Tibial nerve (tissue), 4 donors: Measurements from ENCODE around the gene RRP36. TPM values are rescaled to one million over a fixed set of nuclear protein-coding genes. Genes with fewer than 3 reads are reported as not detected.

Experiments
- DNase-seq, 2 donors: peaks; one replicate each; pipeline ENCODE4 v3.0.0-alpha.2; 2019; ENCODE audit warnings: low spot score in 2 of 2
- H3K27ac ChIP-seq, 4 donors: fragments of 200-600 bp; sonication (generic) in 3 of 4; one replicate each; pipeline ENCODE4 v1.5.1; 2017 to 2019; ENCODE audit warnings: mild to moderate bottlenecking in 1 of 4
- H3K27me3 ChIP-seq, 2 donors: fragments of 200-600 bp; sonication (generic) in 1 of 2; one replicate each; pipeline versions ENCODE4 v1.5.1 to v1.6.0; 2017 to 2019
- H3K36me3 ChIP-seq, 3 donors: fragments of 200-600 bp; sonication (generic); one replicate each; pipeline ENCODE4 v1.5.1; 2018 to 2019
- H3K4me1 ChIP-seq, 4 donors: fragments of 200-600 bp; sonication (generic) in 3 of 4; one replicate each; pipeline ENCODE4 v1.5.1; 2017 to 2019
- H3K4me3 ChIP-seq, 4 donors: fragments of 200-600 bp; sonication (generic) in 3 of 4; one replicate each; pipeline ENCODE4 v1.5.1; 2017 to 2019; ENCODE audit warnings: mild to moderate bottlenecking in 1 of 4, moderate library complexity in 1 of 4
- H3K9me3 ChIP-seq, 4 donors: fragments of 200-600 bp; sonication (generic) in 3 of 4; one replicate each; pipeline ENCODE4 v1.5.1; 2017 to 2019
- CTCF ChIP-seq, 5 experiments: fragments of 200-600 bp in 3 of 5; fragments of 450-650 bp in 2 of 5; sonication (generic) in 3 of 5; IDR thresholded peaks; one replicate each; pipeline ENCODE4 v1.5.1; 2016 to 2019; ENCODE audit warnings: antibody characterized with exemption in 5 of 5, mild to moderate bottlenecking in 3 of 5, moderate library complexity in 2 of 5
- EP300 ChIP-seq, 2 donors: sonication (generic); formaldehyde crosslinking; IDR thresholded peaks; one replicate each; pipeline ENCODE4 v1.6.1; 2017; ENCODE audit warnings: antibody characterized with exemption in 2 of 2, mild to moderate bottlenecking in 1 of 2
- POLR2A ChIP-seq, 2 donors: fragments of 450-650 bp; IDR thresholded peaks; one replicate each; pipeline ENCODE4 v1.6.1; 2017; ENCODE audit warnings: antibody characterized with exemption in 2 of 2, mild to moderate bottlenecking in 2 of 2, moderate library complexity in 2 of 2
- WGBS, 2 donors: methylation state at CpG; one replicate each; pipeline ENCODE4 v1.1.5; 2018; 5-methylcytosine and 5-hydroxymethylcytosine counted together
- total RNA-seq, 4 donors: library from RNA; depleted of rRNA; stranded (reverse); fragments of >200 nt; gene quantifications; one replicate each; pipeline ENCODE4 v1.1.0, GENCODE V29; 2016

RRP36 gene
- total RNA-seq, 4 donors from 2014 or later = 39.1 to 96.3 (median 52.8) TPM

GRCh38 chr6:43016943-43017334 is 4.5 kb upstream of the RRP36 start:
- no peak for DNase-seq
- 81 to 93% methylated on average over 5 to 12 of the region's 12 CpGs for WGBS, 2 donors
- Histone ChIP-seq H3K4me1 (peaks cover 5 to 65% (median 26%) of the 10 kb centered on the region in 4 donors), H3K9me3 (no peaks in the 10 kb centered on the region), H3K27me3 (no peaks in the 10 kb centered on the region), H3K36me3 (peaks cover 0 to 48% (median 3%) of the 10 kb centered on the region in 3 donors), H3K27ac (no peak overlapping the region), H3K4me3 (no peak overlapping the region)
- TF ChIP-seq POLR2A (IDR thresholded peaks at IDR 0.05) (no peak), CTCF (IDR thresholded peaks at IDR 0.05) (no peak), EP300 (IDR thresholded peaks at IDR 0.05) (no peak)

GRCh38 chr6:43019152-43019551 is 2.3 kb upstream of the RRP36 start:
- H3K4me1 ChIP-seq = peaks cover 5 to 71% (median 31%) of the 10 kb centered on the region in 4 donors
- no peak overlapping the region for H3K27ac ChIP-seq
- H3K9me3 ChIP-seq = no peaks in the 10 kb centered on the region
- WGBS, 2 donors = 93 to 97% methylated on average over 2 of the region's 2 CpGs
- H3K4me3 ChIP-seq = no peak overlapping the region
- H3K36me3 ChIP-seq = peaks cover 0 to 41% (median 3%) of the 10 kb centered on the region in 3 donors
- no peak for DNase-seq
- TF ChIP-seq CTCF (IDR thresholded peaks at IDR 0.05) = no peak
- TF ChIP-seq EP300 (IDR thresholded peaks at IDR 0.05) = no peak
- no peak for TF ChIP-seq POLR2A (IDR thresholded peaks at IDR 0.05)
- no peaks in the 10 kb centered on the region for H3K27me3 ChIP-seq

- peaks cover 2 to 66% (median 26%) of the 10 kb centered on the region in 4 donors for H3K4me1 ChIP-seq
- no peak overlapping the region for H3K4me3 ChIP-seq
- H3K27me3 ChIP-seq = no peaks in the 10 kb centered on the region
- no peak for DNase-seq
- no peaks in the 10 kb centered on the region for H3K9me3 ChIP-seq
- peak overlapping the region in 1 of 4 donors; percentile 92 for H3K27ac ChIP-seq
- 89 to 94% methylated on average over 3 of the region's 3 CpGs for WGBS, 2 donors
- peaks cover 3 to 47% (median 8%) of the 10 kb centered on the region in 3 donors for H3K36me3 ChIP-seq
- no peak for TF ChIP-seq CTCF (IDR thresholded peaks at IDR 0.05)
- TF ChIP-seq EP300 (IDR thresholded peaks at IDR 0.05) = no peak
- TF ChIP-seq POLR2A (IDR thresholded peaks at IDR 0.05) = no peak
Observed at GRCh38 chr6:43020052-43020705, 1.2 kb upstream of the RRP36 start.

- no peaks in the 10 kb centered on the region for H3K9me3 ChIP-seq
- 47 to 58% methylated on average over 5 of the region's 5 CpGs for WGBS, 2 donors
- TF ChIP-seq EP300 (IDR thresholded peaks at IDR 0.05) (no peak), POLR2A (IDR thresholded peaks at IDR 0.05) (no peak), CTCF (IDR thresholded peaks at IDR 0.05) (no peak)
- H3K27me3 ChIP-seq = no peaks in the 10 kb centered on the region
- H3K4me1 ChIP-seq = peaks cover 0 to 60% (median 20%) of the 10 kb centered on the region in 4 donors
- peak overlapping the region; percentile 84 to 93 (median 87) for H3K4me3 ChIP-seq
- DNase-seq = no peak
- peak overlapping the region; percentile 67 to 92 (median 86) for H3K27ac ChIP-seq
- H3K36me3 ChIP-seq = peaks cover 4 to 53% (median 10%) of the 10 kb centered on the region in 3 donors
Observed at GRCh38 chr6:43020847-43021246, 576 bp upstream of the RRP36 start.

- Histone ChIP-seq H3K36me3 (peaks cover 9 to 63% (median 34%) of the 10 kb centered on the region in 3 donors), H3K4me1 (peaks cover 0 to 38% (median 14%) of the 10 kb centered on the region in 4 donors), H3K4me3 (no peak overlapping the region), H3K27me3 (no peaks in the 10 kb centered on the region), H3K27ac (no peak overlapping the region), H3K9me3 (no peaks in the 10 kb centered on the region)
- no peak for DNase-seq
- TF ChIP-seq EP300 (IDR thresholded peaks at IDR 0.05) (no peak), CTCF (IDR thresholded peaks at IDR 0.05) (no peak), POLR2A (IDR thresholded peaks at IDR 0.05) (no peak)
- 91 to 97% methylated on average over 2 of the region's 2 CpGs for WGBS, 2 donors
Observed at GRCh38 chr6:43024436-43024835, 3.0 kb downstream of the RRP36 start.
